ENCODE results near the gene ATXN1. TPM values are rescaled to one million over a fixed set of nuclear protein-coding genes. Genes with fewer than 3 reads are reported as not detected.

Gene ATXN1
- total RNA-seq, 1 experiment from 2014 or later = 8.1 TPM

- no peak for TF ChIP-seq E2F4 (CRISPR knock-in tag; IDR thresholded peaks at IDR 0.05; ENCODE audit: borderline replicate concordance, low read depth)
- no peak for TF ChIP-seq ZNF121 (CRISPR knock-in tag; IDR thresholded peaks at IDR 0.05)
- no peak for TF ChIP-seq ZMAT4 (CRISPR knock-in tag; IDR thresholded peaks at IDR 0.05)
- TF ChIP-seq MLX (CRISPR knock-in tag; IDR thresholded peaks at IDR 0.05) = no peak
- no peak for TF ChIP-seq PREB (CRISPR knock-in tag; IDR thresholded peaks at IDR 0.05; ENCODE audit: borderline replicate concordance)
- TF ChIP-seq ESRRA (CRISPR knock-in tag; IDR thresholded peaks at IDR 0.05; ENCODE audit: borderline replicate concordance) = no peak
- no peak for TF ChIP-seq STAT6 (CRISPR knock-in tag; conservative IDR thresholded peaks at IDR 0.05; ENCODE audit: low read depth)
- no peak for TF ChIP-seq ZNF532 (CRISPR knock-in tag; IDR thresholded peaks at IDR 0.05; ENCODE audit: borderline replicate concordance)
Observed at GRCh38 chr6:16656451-16656850, 104.8 kb downstream of the ATXN1 start (continued).

GRCh38 chr6:16654701-16655100 is 106.6 kb downstream of the ATXN1 start:
- no peak for TF ChIP-seq CREB1 (CRISPR knock-in tag; IDR thresholded peaks at IDR 0.05)
- no peak for TF ChIP-seq ZNF512 (CRISPR knock-in tag; IDR thresholded peaks at IDR 0.05; ENCODE audit: borderline replicate concordance)
- no peak for TF ChIP-seq MYBL2 (CRISPR knock-in tag; IDR thresholded peaks at IDR 0.05)
- TF ChIP-seq ATF3 (CRISPR knock-in tag; conservative IDR thresholded peaks at IDR 0.05) = no peak
- TF ChIP-seq SMAD4 (CRISPR knock-in tag; IDR thresholded peaks at IDR 0.05) = no peak
- CTCF ChIA-PET = no interaction called here
- Mint-ChIP-seq H3K4me3 (no peak overlapping the region), H3K27ac (no peak overlapping the region), H3K4me1 (peaks cover 15% of the 10 kb centered on the region), H3K36me3 (no peaks in the 10 kb centered on the region), H3K9me3 (no peaks in the 10 kb centered on the region), H3K27me3 (ENCODE audit: low read depth) (no peaks in the 10 kb centered on the region)
- POLR2A ChIA-PET = no interaction called here
- no peak for ATAC-seq
- no peak for DNase-seq (ENCODE audit: low spot score)

All from WTC11 (cell line).